HepG2 (cell line): ENCODE measurements around the gene VSNL1. TPM values are rescaled to one million over a fixed set of nuclear protein-coding genes. Genes with fewer than 3 reads are reported as not detected.

Source experiments
- ATAC-seq: fragments of 200-7000 bp; cut with Tn5 transposase; 3 replicates; pipeline ENCODE4 v1.9.1; 2020; ENCODE audit warnings: mild to moderate bottlenecking, moderate library complexity
- BruUV-seq: library from RNA; stranded (reverse); fragments of 400-500 nt; replicated peaks from 2 replicates; lab custom pipeline; 2021; lab: Mats Ljungman, UMichigan
- CTCF ChIA-PET: fragments of 300-600 bp; formaldehyde crosslinking; extraction: SDS; loops from one replicate; lab custom pipeline; 2021; ENCODE audit warnings: low total read pairs, inconsistent platforms, low intra/inter-chr PET ratio; lab: Yijun Ruan, JAX
- POLR2A ChIA-PET: fragments of 350-600 bp; sonication (Branson Sonifier 250); formaldehyde crosslinking; loops from one replicate; lab custom pipeline; 2020; ENCODE audit warnings: antibody characterized with exemption, inconsistent platforms; lab: Yijun Ruan, JAX
- DNase-seq: peaks from one replicate; pipeline ENCODE4 v3.0.0-alpha.2; 2015; ENCODE audit warnings: low spot score
- FAIRE-seq: peaks from 3 replicates; lab custom pipeline; 2011; peaks lifted over from hg19 to GRCh38; lab: Jason Lieb, UNC
- H2AFZ ChIP-seq: one replicate; pipeline ENCODE4 v1.6.1; 2011; ENCODE audit warnings: low read length, inconsistent platforms
- H3K27ac ChIP-seq: fragments of 300-600 bp; 3 replicates; pipeline ENCODE4 v1.8.0; 2011; ENCODE audit warnings: mixed run types, mild to moderate bottlenecking, mixed read lengths, low read length, inconsistent platforms; ENCODE audit not compliant: insufficient read depth; ENCODE audit errors: extremely low read length
- H3K27me3 ChIP-seq, 2 experiments: fragments of 200-600 bp in 1 of 2; 2 replicates in 1 of 2; 3 replicates in 1 of 2; pipeline versions ENCODE4 v1.6.0 to v1.8.0; 2011; ENCODE audit warnings: low read length in 2 of 2, mild to moderate bottlenecking in 2 of 2, moderate library complexity in 2 of 2, inconsistent platforms in 1 of 2; ENCODE audit not compliant: insufficient read depth in 2 of 2, control insufficient read depth in 1 of 2
- H3K36me3 ChIP-seq, 2 experiments: fragments of 200-600 bp in 1 of 2; replicated peaks in 1 of 2; 2 replicates in 1 of 2; 3 replicates in 1 of 2; pipeline versions ENCODE4 v1.5.1 to v1.8.0; 2011; ENCODE audit warnings: low read length in 2 of 2, inconsistent platforms in 1 of 2; ENCODE audit not compliant: insufficient read depth in 2 of 2, control insufficient read depth in 1 of 2
- H3K4me1 ChIP-seq: 2 replicates; pipeline ENCODE4 v1.5.1; 2012; ENCODE audit warnings: low read length, inconsistent platforms; ENCODE audit not compliant: insufficient read depth
- H3K4me2 ChIP-seq: 2 replicates; pipeline ENCODE4 v1.6.0; 2011; ENCODE audit warnings: low read depth, low read length, inconsistent platforms
- H3K4me3 ChIP-seq, 3 experiments: fragments of 200-600 bp in 1 of 3; sonication (generic), shearing (Covaris generic) in 1 of 3; replicated peaks in 1 of 3; 2 replicates each; pipeline ENCODE4 v1.5.1; 2011 to 2016; ENCODE audit warnings: low read length in 3 of 3, inconsistent platforms in 2 of 3, low read depth in 2 of 3, mild to moderate bottlenecking in 2 of 3, control low read depth in 1 of 3, mixed read lengths in 1 of 3; ENCODE audit not compliant: insufficient read depth in 1 of 3
- H3K79me2 ChIP-seq: one replicate; pipeline ENCODE4 v1.6.1; 2011; ENCODE audit warnings: low read length, inconsistent platforms; ENCODE audit not compliant: insufficient read depth
- H3K9ac ChIP-seq: 2 replicates; pipeline ENCODE4 v1.6.0; 2011; ENCODE audit warnings: mild to moderate bottlenecking, low read depth, low read length, inconsistent platforms; ENCODE audit not compliant: insufficient read depth
- H3K9me3 ChIP-seq: 2 replicates; pipeline ENCODE4 v1.5.1; 2012; ENCODE audit warnings: mild to moderate bottlenecking, low read length
- H4K20me1 ChIP-seq: 2 replicates; pipeline ENCODE4 v1.6.0; 2011; ENCODE audit warnings: inconsistent platforms, mild to moderate bottlenecking, low read length, moderate library complexity; ENCODE audit not compliant: insufficient read depth
- ARID4A ChIP-seq: sonication (generic); formaldehyde crosslinking; IDR thresholded peaks from 2 replicates; pipeline ENCODE4 v1.5.0; 2020; ENCODE audit warnings: mild to moderate bottlenecking, missing genetic modification reagents, borderline replicate concordance
- CBX1 ChIP-seq: IDR thresholded peaks from one replicate; pipeline ENCODE4 v1.6.1; 2016; ENCODE audit warnings: antibody characterized with exemption, low read depth
- FLYWCH1 ChIP-seq: sonication (generic); formaldehyde crosslinking; IDR thresholded peaks from 2 replicates; pipeline ENCODE4 v1.8.1; 2023; ENCODE audit warnings: mild to moderate bottlenecking, missing genetic modification reagents
- HMG20B ChIP-seq: conservative IDR thresholded peaks from 2 replicates; pipeline ENCODE4 v1.6.1; 2016; ENCODE audit warnings: missing genetic modification reagents, missing compliant biosample characterization
- KDM2A ChIP-seq: sonication (generic); formaldehyde crosslinking; IDR thresholded peaks from 2 replicates; pipeline ENCODE4 v1.4.0; 2020; ENCODE audit warnings: low read depth, missing genetic modification reagents, borderline replicate concordance
- MAZ ChIP-seq, 2 experiments: sonication (generic) in 1 of 2; formaldehyde crosslinking in 1 of 2; IDR thresholded peaks; 2 replicates each; pipeline versions ENCODE4 v1.5.0 to v1.6.1; 2012 to 2020; ENCODE audit warnings: low read depth in 2 of 2, mild to moderate bottlenecking in 2 of 2, borderline replicate concordance in 1 of 2, improper control_type of control experiment in 1 of 2, low read length in 1 of 2, missing genetic modification reagents in 1 of 2, moderate library complexity in 1 of 2
- NFYC ChIP-seq: IDR thresholded peaks from 2 replicates; pipeline ENCODE4 v1.6.1; 2016; ENCODE audit warnings: missing genetic modification reagents, missing compliant biosample characterization
- SIN3A ChIP-seq: IDR thresholded peaks from 2 replicates; pipeline ENCODE4 v1.6.1; 2011; ENCODE audit warnings: low read depth, mild to moderate bottlenecking, control low read depth, low read length, borderline replicate concordance
- TBX2 ChIP-seq: sonication (generic); formaldehyde crosslinking; IDR thresholded peaks from 2 replicates; pipeline ENCODE4 v1.5.0; 2020; ENCODE audit warnings: missing genetic modification reagents, mild to moderate bottlenecking, borderline replicate concordance
- TEAD3 ChIP-seq: optimal IDR thresholded peaks from 2 replicates; pipeline ENCODE3; 2016; ENCODE audit warnings: borderline replicate concordance
- ZNF235 ChIP-seq: sonication (generic); formaldehyde crosslinking; IDR thresholded peaks from 2 replicates; pipeline ENCODE4 v1.8.1; 2023; ENCODE audit warnings: mild to moderate bottlenecking, missing genetic modification reagents, borderline replicate concordance
- ZNF362 ChIP-seq: sonication (generic); formaldehyde crosslinking; IDR thresholded peaks from 2 replicates; pipeline ENCODE4 v1.4.0; 2020; ENCODE audit warnings: missing genetic modification reagents, mild to moderate bottlenecking, borderline replicate concordance
- ZNF501 ChIP-seq: sonication (generic); formaldehyde crosslinking; IDR thresholded peaks from 2 replicates; pipeline ENCODE4 v1.5.1; 2020; ENCODE audit warnings: mild to moderate bottlenecking, moderate library complexity, missing genetic modification reagents
- WGBS: methylation state at CpG from one replicate; pipeline ENCODE4 v1.1.6; 2017; ENCODE audit warnings: low lambda C conversion rate; 5-methylcytosine and 5-hydroxymethylcytosine counted together
- in situ Hi-C: cut with HindIII; loops from 2 replicates; pipeline ENCODE4 v1.10.0; 2017; ENCODE audit warnings: low pct_unique_long_range_greater_than_20kb; ENCODE audit not compliant: extremely low pct_ligation_motif_present
- intact Hi-C: fragments of 100-400 bp; cut with micrococcal nuclease; formaldehyde crosslinking; loops from one replicate; pipeline ENCODE4 v1.10.0; 2022; ENCODE audit not compliant: unreplicated experiment
- polyA plus RNA-seq, 8 experiments: library from polyadenylated mRNA; depleted of rRNA in 3 of 8; stranded (reverse) in 7 of 8; unstranded in 1 of 8; fragments of >200 nt; fragmentation: Illumina TruSeq in 4 of 8; extraction: Trizol in 4 of 8; gene quantifications; 2 replicates each; pipeline versions ENCODE4 v1.2.1 to v1.2.3, GENCODE V29; 2011 to 2016; ENCODE audit warnings: low read depth in 4 of 8, missing spikeins in 1 of 8, mixed read lengths in 1 of 8; ENCODE audit not compliant: insufficient read depth in 1 of 8
- total RNA-seq, 5 experiments: library from RNA; depleted of rRNA; stranded (reverse); fragments of >200 nt; fragmentation: Illumina TruSeq; extraction: Trizol; gene quantifications; 2 replicates each; pipeline ENCODE4 v1.2.3, GENCODE V29; 2016; ENCODE audit warnings: low read depth in 1 of 5
- TF ChIP-seq, protein P1 (sequence below): IDR thresholded peaks from 2 replicates; pipeline ENCODE4 v1.6.1; 2016; ENCODE audit warnings: low read depth, control low read depth

The VSNL1 gene
- total and polyA plus RNA-seq, 2 of the 13 experiments (the other 11 are each of a cell fraction or from before 2014, with no cell fraction given) = 63.2 to 95.9 TPM

DNA sequence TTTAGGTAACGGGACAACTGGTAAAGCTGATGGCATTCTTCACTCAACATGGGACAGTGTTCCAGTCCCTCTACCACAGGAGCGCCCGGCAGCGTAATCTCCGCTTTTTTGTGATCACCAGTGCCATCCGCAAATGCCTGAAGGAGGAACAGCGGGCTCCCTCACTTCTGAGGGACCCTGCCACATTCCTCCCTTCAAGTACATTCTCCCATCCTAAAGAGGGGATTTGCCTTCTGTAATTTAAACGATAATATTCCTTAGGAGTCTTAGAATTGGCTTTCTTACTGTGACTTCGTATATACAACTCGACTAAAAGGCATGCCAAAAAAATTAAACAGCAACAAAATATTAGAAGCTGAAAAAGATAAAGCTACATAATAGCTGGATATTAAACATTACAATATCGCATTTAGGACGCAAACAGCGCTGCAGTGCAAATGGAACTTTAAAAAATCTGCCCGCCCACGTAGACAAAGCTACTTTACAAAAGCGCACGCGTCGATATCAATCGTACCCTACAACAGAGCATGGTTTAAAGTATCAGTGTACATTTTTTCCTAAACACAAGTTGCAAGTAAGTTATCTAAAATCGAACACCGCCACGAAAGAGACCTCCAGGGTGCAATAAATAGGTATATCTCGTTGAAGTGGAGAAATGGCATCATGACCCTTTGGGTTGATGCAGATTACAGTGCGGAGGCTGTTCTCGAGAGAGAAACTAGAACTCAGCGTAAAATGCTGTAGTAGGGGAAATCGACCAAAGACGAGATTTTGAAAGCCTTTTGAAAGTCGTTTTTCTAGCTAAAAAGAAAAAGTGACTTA is 2.3 kb upstream of the VSNL1 start:
- peak overlapping the region; percentile 83 for H3K4me2 ChIP-seq
- CTCF ChIA-PET = no interaction called here
- H3K27me3 ChIP-seq = peaks cover 0 to 3% of the 10 kb centered on the region in 2 experiments; a peak in 1 of 5 replicates
- H3K9me3 ChIP-seq = no peaks in the 10 kb centered on the region
- ATAC-seq (peak; percentile 32), DNase-seq (peak; percentile 39), FAIRE-seq (no peak)
- H3K36me3 ChIP-seq = no peaks in the 10 kb centered on the region
- H3K4me1 ChIP-seq = peaks cover 23% of the 10 kb centered on the region
- peak overlapping the region; percentile 94 for H3K27ac ChIP-seq
- peak overlapping the region; percentile 78 to 97 (median 83) for H3K4me3 ChIP-seq
- POLR2A ChIA-PET = interaction anchor here (0.6 to 3.6 kb wide), 8 partner anchors 8 to 133 kb away, joined by 3 to 32 read pairs (median 6); partner anchors contain the start of gene RAD51AP2
- H2AFZ ChIP-seq = peak overlapping the region; percentile 98
- WGBS = under 1% methylated on average over 30 of the region's 30 CpGs
- no peaks in the 10 kb centered on the region for H4K20me1 ChIP-seq
- intact Hi-C loops = loop anchor here (1.0 kb wide), 2 partner anchors 20 to 56 kb away; partner anchors contain the start of gene RAD51AP2
- BruUV-seq = no TSS peak
- peak overlapping the region; percentile 78 for H3K9ac ChIP-seq
- in situ Hi-C loops = no loop called here
- peaks cover 36% of the 10 kb centered on the region for H3K79me2 ChIP-seq
- TF ChIP-seq ARID4A (CRISPR knock-in tag) (no peak), FLYWCH1 (CRISPR knock-in tag) (no peak), CBX1 (no peak), TBX2 (CRISPR knock-in tag) (no peak), NFYC (CRISPR knock-in tag) (no peak), ZNF501 (CRISPR knock-in tag) (no peak), HMG20B (no peak), ZNF362 (CRISPR knock-in tag) (no peak), MAZ (IDR thresholded peaks at IDR 0.05; ENCODE audit: borderline replicate concordance, low read depth, low read length) (no peak), MAZ (CRISPR knock-in tag; IDR thresholded peaks at IDR 0.05; ENCODE audit: low read depth) (no peak), SIN3A (no peak), KDM2A (CRISPR knock-in tag) (peak; percentile 23; the same call in 1 of the 2 replicates), TEAD3 (CRISPR knock-in tag) (no peak), ZNF235 (no peak)
- TF ChIP-seq, protein P1, sequence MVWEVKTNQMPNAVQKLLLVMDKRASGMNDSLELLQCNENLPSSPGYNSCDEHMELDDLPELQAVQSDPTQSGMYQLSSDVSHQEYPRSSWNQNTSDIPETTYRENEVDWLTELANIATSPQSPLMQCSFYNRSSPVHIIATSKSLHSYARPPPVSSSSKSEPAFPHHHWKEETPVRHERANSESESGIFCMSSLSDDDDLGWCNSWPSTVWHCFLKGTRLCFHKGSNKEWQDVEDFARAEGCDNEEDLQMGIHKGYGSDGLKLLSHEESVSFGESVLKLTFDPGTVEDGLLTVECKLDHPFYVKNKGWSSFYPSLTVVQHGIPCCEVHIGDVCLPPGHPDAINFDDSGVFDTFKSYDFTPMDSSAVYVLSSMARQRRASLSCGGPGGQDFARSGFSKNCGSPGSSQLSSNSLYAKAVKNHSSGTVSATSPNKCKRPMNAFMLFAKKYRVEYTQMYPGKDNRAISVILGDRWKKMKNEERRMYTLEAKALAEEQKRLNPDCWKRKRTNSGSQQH (CRISPR knock-in tag) = 0 out of 2 replicates have a peak, but pooled peaks have one; percentile 33
